ENCODE results near the gene C11orf24. TPM values are rescaled to one million over a fixed set of nuclear protein-coding genes. Genes with fewer than 3 reads are reported as not detected.
"Not testable (repeated sequence)": the region's sequence is repeated elsewhere in the genome, so short reads cannot be mapped to it uniquely, and the experiment has no call there.

C11orf24 gene
- total RNA-seq, 4 donors from 2014 or later = 79.2 to 198 (median 183) TPM

GRCh38 chr11:68254421-68254820, 17.4 kb downstream of the C11orf24 start:
- H3K27ac ChIP-seq = no peak overlapping the region
- peaks cover 4 to 11% (median 6%) of the 10 kb centered on the region in 4 donors for H3K4me1 ChIP-seq
- H3K27me3 ChIP-seq = no peaks in the 10 kb centered on the region
- DNase-seq = no peak
- TF ChIP-seq CTCF (IDR thresholded peaks at IDR 0.05) = no peak
- no peak for TF ChIP-seq POLR2A (IDR thresholded peaks at IDR 0.05)
- no peaks in the 10 kb centered on the region for H3K9me3 ChIP-seq
- no peak overlapping the region for H3K4me3 ChIP-seq
- no peaks in the 10 kb centered on the region for H3K36me3 ChIP-seq

- H3K4me1 ChIP-seq = no peaks in the 10 kb centered on the region
- H3K4me3 ChIP-seq = no peak overlapping the region
- TF ChIP-seq POLR2A (IDR thresholded peaks at IDR 0.05) (no peak), CTCF (IDR thresholded peaks at IDR 0.05) (no peak)
- H3K36me3 ChIP-seq = no peaks in the 10 kb centered on the region
- no peaks in the 10 kb centered on the region for H3K27me3 ChIP-seq
- no peaks in the 10 kb centered on the region for H3K9me3 ChIP-seq
- H3K27ac ChIP-seq = no peak overlapping the region
- no peak for DNase-seq
Measured at GRCh38 chr11:68251765-68252164, 20.0 kb downstream of the C11orf24 start.

GRCh38 chr11:68244912-68245311, 26.9 kb downstream of the C11orf24 start:
- DNase-seq, H3K4me1 ChIP-seq, H3K27me3 ChIP-seq, H3K4me3 ChIP-seq, H3K36me3 ChIP-seq, H3K27ac ChIP-seq, H3K9me3 ChIP-seq: not testable (repeated sequence)

GRCh38 chr11:68243847-68244246, 27.9 kb downstream of the C11orf24 start:
- not testable (repeated sequence) for H3K4me3 ChIP-seq

GRCh38 chr11:68242616-68243015, 29.2 kb downstream of the C11orf24 start:
- H3K36me3 ChIP-seq = no peaks in the 10 kb centered on the region
- H3K27me3 ChIP-seq = no peaks in the 10 kb centered on the region
- no peak overlapping the region for H3K4me3 ChIP-seq
- peaks cover 0 to 4% (median 0%) of the 10 kb centered on the region in 4 donors for H3K9me3 ChIP-seq
- TF ChIP-seq POLR2A (IDR thresholded peaks at IDR 0.05) = no peak
- no peak for TF ChIP-seq CTCF (IDR thresholded peaks at IDR 0.05)
- no peak overlapping the region for H3K27ac ChIP-seq
- H3K4me1 ChIP-seq = no peaks in the 10 kb centered on the region
- DNase-seq = no peak

More at GRCh38 chr11:68243847-68244246, 27.9 kb downstream of the C11orf24 start:
- not testable (repeated sequence) for H3K27ac ChIP-seq, H3K36me3 ChIP-seq, DNase-seq, H3K4me1 ChIP-seq, H3K27me3 ChIP-seq, H3K9me3 ChIP-seq

- Histone ChIP-seq H3K36me3 (no peaks in the 10 kb centered on the region), H3K4me3 (no peak overlapping the region), H3K9me3 (peaks cover 0 to 5% (median 1%) of the 10 kb centered on the region in 4 donors), H3K27me3 (no peaks in the 10 kb centered on the region), H3K27ac (no peak overlapping the region), H3K4me1 (no peaks in the 10 kb centered on the region)
- no peak for DNase-seq
- TF ChIP-seq CTCF (IDR thresholded peaks at IDR 0.05) (no peak), POLR2A (IDR thresholded peaks at IDR 0.05) (no peak)
Measured at GRCh38 chr11:68231621-68232020, 40.2 kb downstream of the C11orf24 start.

- DNase-seq = no peak
- peaks cover 0 to 5% (median 1%) of the 10 kb centered on the region in 4 donors for H3K9me3 ChIP-seq
- no peak for TF ChIP-seq POLR2A (IDR thresholded peaks at IDR 0.05)
- TF ChIP-seq CTCF (IDR thresholded peaks at IDR 0.05) = no peak
- no peaks in the 10 kb centered on the region for H3K4me1 ChIP-seq
- H3K4me3 ChIP-seq = no peak overlapping the region
- no peaks in the 10 kb centered on the region for H3K36me3 ChIP-seq
- no peak overlapping the region for H3K27ac ChIP-seq
- no peaks in the 10 kb centered on the region for H3K27me3 ChIP-seq
Measured at GRCh38 chr11:68229601-68230000, 42.2 kb downstream of the C11orf24 start.

All from Peyer's patch (tissue), 4 donors.